CD14-positive monocyte (primary cell): ENCODE results near the gene INTS6. TPM values are rescaled to one million over a fixed set of nuclear protein-coding genes. Genes with fewer than 3 reads are reported as not detected.

Source experiments
- DNase-seq, 3 donors: peaks; one replicate each; pipeline ENCODE4 v3.0.0-alpha.2; 2011 to 2022
- H2AFZ ChIP-seq: 2 replicates; pipeline ENCODE4 v1.6.0; 2012; ENCODE audit warnings: mild to moderate bottlenecking, low read depth, low read length, inconsistent platforms; ENCODE audit not compliant: insufficient read depth, poor library complexity, severe bottlenecking
- H3K27ac ChIP-seq, 2 donors: 1 replicate in 1 of 2; 2 replicates in 1 of 2; pipeline ENCODE4 v1.5.1; 2012 to 2013; ENCODE audit warnings: low read length in 2 of 2, control low read depth in 1 of 2, inconsistent platforms in 1 of 2, low read depth in 1 of 2, mild to moderate bottlenecking in 1 of 2
- H3K27me3 ChIP-seq, 2 donors: one replicate each; pipeline versions ENCODE4 v1.6.0 to v1.6.1; 2011 to 2013; ENCODE audit warnings: low read length in 2 of 2; ENCODE audit not compliant: control insufficient read depth in 2 of 2, insufficient read depth in 2 of 2
- H3K36me3 ChIP-seq, 2 donors: replicated peaks in 1 of 2; 1 replicate in 1 of 2; 2 replicates in 1 of 2; pipeline versions ENCODE4 v1.5.1 to v1.6.1; 2012 to 2013; ENCODE audit warnings: low read length in 2 of 2, control low read depth in 1 of 2, inconsistent platforms in 1 of 2, mild to moderate bottlenecking in 1 of 2; ENCODE audit not compliant: insufficient read depth in 2 of 2, control insufficient read depth in 1 of 2
- H3K4me1 ChIP-seq, 2 donors: 1 replicate in 1 of 2; 2 replicates in 1 of 2; pipeline versions ENCODE4 v1.5.1 to v1.6.1; 2012 to 2013; ENCODE audit warnings: low read length in 2 of 2, control low read depth in 1 of 2, inconsistent platforms in 1 of 2, mild to moderate bottlenecking in 1 of 2, moderate library complexity in 1 of 2; ENCODE audit not compliant: insufficient read depth in 2 of 2, control insufficient read depth in 1 of 2
- H3K4me2 ChIP-seq: replicated peaks from 2 replicates; pipeline ENCODE3; 2012; ENCODE audit warnings: low read length, moderate library complexity, mild to moderate bottlenecking; ENCODE audit not compliant: poor library complexity, severe bottlenecking; ENCODE audit errors: extremely low read depth
- H3K4me3 ChIP-seq, 3 experiments: fragments of 200-600 bp in 1 of 3; sonication (generic) in 1 of 3; replicated peaks in 1 of 3; 1 replicate in 2 of 3; 2 replicates in 1 of 3; pipeline ENCODE4 v1.5.1; 2011 to 2013; ENCODE audit warnings: low read length in 3 of 3, mild to moderate bottlenecking in 3 of 3, control low read depth in 2 of 3, low read depth in 2 of 3, inconsistent platforms in 1 of 3, moderate library complexity in 1 of 3
- H3K79me2 ChIP-seq: 2 replicates; pipeline ENCODE4 v1.6.0; 2012; ENCODE audit warnings: mild to moderate bottlenecking, control low read depth, inconsistent platforms, low read length, moderate library complexity; ENCODE audit not compliant: insufficient read depth
- H3K9ac ChIP-seq: 2 replicates; pipeline ENCODE4 v1.6.0; 2017; ENCODE audit warnings: low read length, mild to moderate bottlenecking; ENCODE audit not compliant: insufficient read depth, poor library complexity, severe bottlenecking
- H3K9me3 ChIP-seq, 2 donors: replicated peaks in 1 of 2; 1 replicate in 1 of 2; 2 replicates in 1 of 2; pipeline versions ENCODE4 v1.5.1 to v1.6.1; 2012 to 2013; ENCODE audit warnings: low read length in 2 of 2, control low read depth in 1 of 2; ENCODE audit not compliant: control insufficient read depth in 1 of 2, insufficient read depth in 1 of 2
- H4K20me1 ChIP-seq: 2 replicates; pipeline ENCODE4 v1.6.0; 2012; ENCODE audit warnings: mild to moderate bottlenecking, low read length, control low read depth, moderate library complexity; ENCODE audit not compliant: insufficient read depth
- H3K27ac Mint-ChIP-seq, 7 donors: one replicate each; pipeline ENCODE4 v1.8.0; 2020; ENCODE audit warnings: mild to moderate bottlenecking in 7 of 7, mixed read lengths in 7 of 7, moderate library complexity in 6 of 7, inconsistent platforms in 2 of 7
- H3K27me3 Mint-ChIP-seq, 3 donors: one replicate each; pipeline ENCODE4 v1.8.0; 2021 to 2022; ENCODE audit warnings: low read depth in 3 of 3, mild to moderate bottlenecking in 3 of 3, mixed read lengths in 3 of 3, moderate library complexity in 3 of 3, inconsistent platforms in 1 of 3
- H3K36me3 Mint-ChIP-seq, 2 donors: one replicate each; pipeline ENCODE4 v1.8.0; 2020; ENCODE audit warnings: mixed read lengths in 2 of 2, inconsistent platforms in 1 of 2, mild to moderate bottlenecking in 1 of 2
- H3K4me1 Mint-ChIP-seq: one replicate; pipeline ENCODE4 v1.8.0; 2020; ENCODE audit warnings: mild to moderate bottlenecking, mixed read lengths
- H3K4me3 Mint-ChIP-seq, 2 donors: one replicate each; pipeline ENCODE4 v1.8.0; 2020; ENCODE audit warnings: mild to moderate bottlenecking in 2 of 2, mixed read lengths in 2 of 2, moderate library complexity in 1 of 2
- H3K9me3 Mint-ChIP-seq, 7 donors: one replicate each; pipeline ENCODE4 v1.8.0; 2020 to 2022; ENCODE audit warnings: mixed read lengths in 7 of 7, mild to moderate bottlenecking in 6 of 7, moderate library complexity in 6 of 7, inconsistent platforms in 2 of 7
- CTCF ChIP-seq: fragments of 200-600 bp; IDR thresholded peaks from one replicate; pipeline ENCODE4 v1.8.0; 2022; ENCODE audit warnings: antibody characterized with exemption, mild to moderate bottlenecking
- WGBS: methylation state at CpG from one replicate; pipeline ENCODE4 v1.1.5; 2013; ENCODE audit warnings: missing lambda C conversion rate; ENCODE audit not compliant: insufficient coverage; 5-methylcytosine and 5-hydroxymethylcytosine counted together
- intact Hi-C, 2 donors: fragments of 100-400 bp; cut with micrococcal nuclease; formaldehyde crosslinking; loops; one replicate each; pipeline versions ENCODE4 v1.15.0 to v1.15.1; 2023
- polyA plus RNA-seq, 3 donors: library from polyadenylated mRNA; depleted of rRNA in 1 of 3; unstranded in 2 of 3; stranded (reverse) in 1 of 3; fragments of 300-500 nt in 2 of 3; fragments of >200 nt in 1 of 3; fragmentation: Illumina TruSeq in 2 of 3; gene quantifications; 1 replicate in 2 of 3; 2 replicates in 1 of 3; pipeline ENCODE4 v1.2.3, GENCODE V29; 2012 to 2021

INTS6 gene
- polyA plus RNA-seq, 3 donors, result 10.8 to 13.2 (median 11.6) TPM

GRCh38 chr13:51347099-51347498 lies 105.7 kb downstream of the INTS6 start:
- Histone ChIP-seq H3K4me2 (no peak overlapping the region), H3K79me2 (no peaks in the 10 kb centered on the region), H3K27me3 (no peaks in the 10 kb centered on the region), H3K36me3 (no peaks in the 10 kb centered on the region), H3K9me3 (no peaks in the 10 kb centered on the region), H3K9ac (no peak overlapping the region), H4K20me1 (no peaks in the 10 kb centered on the region), H2AFZ (no peak overlapping the region), H3K4me1 (no peaks in the 10 kb centered on the region), H3K4me3 (no peak overlapping the region), H3K27ac (no peak overlapping the region)
- 97% methylated on average over 8 of the region's 9 CpGs for WGBS
- no peak overlapping the region for H3K4me3 Mint-ChIP-seq
- H3K36me3 Mint-ChIP-seq, result no peaks in the 10 kb centered on the region
- TF ChIP-seq CTCF, result no peak
- intact Hi-C loops, result no loop called here
- no peaks in the 10 kb centered on the region for H3K4me1 Mint-ChIP-seq
- peaks cover 1 to 4% (median 2%) of the 10 kb centered on the region in 3 donors for H3K27me3 Mint-ChIP-seq
- H3K9me3 Mint-ChIP-seq, result no peaks in the 10 kb centered on the region
- no peak for DNase-seq
- no peak overlapping the region for H3K27ac Mint-ChIP-seq

GRCh38 chr13:51346397-51346796 lies 106.4 kb downstream of the INTS6 start:
- Mint-ChIP-seq H3K9me3 (no peaks in the 10 kb centered on the region), H3K4me1 (peaks cover under 1% of the 10 kb centered on the region), H3K27ac (no peak overlapping the region), H3K4me3 (no peak overlapping the region), H3K27me3 (peaks cover 1 to 4% (median 2%) of the 10 kb centered on the region in 3 donors), H3K36me3 (no peaks in the 10 kb centered on the region)
- no peak for DNase-seq
- H3K4me1 ChIP-seq, result no peaks in the 10 kb centered on the region
- intact Hi-C loops, result no loop called here
- H3K9ac ChIP-seq, result no peak overlapping the region
- H3K36me3 ChIP-seq, result no peaks in the 10 kb centered on the region
- H4K20me1 ChIP-seq, result no peaks in the 10 kb centered on the region
- no peak overlapping the region for H3K4me2 ChIP-seq
- no peak for TF ChIP-seq CTCF
- no peak overlapping the region for H3K4me3 ChIP-seq
- no peaks in the 10 kb centered on the region for H3K27me3 ChIP-seq
- no peaks in the 10 kb centered on the region for H3K79me2 ChIP-seq
- no CpG with 5 or more reads among the region's 2 CpGs for WGBS
- no peak overlapping the region for H3K27ac ChIP-seq
- no peaks in the 10 kb centered on the region for H3K9me3 ChIP-seq
- H2AFZ ChIP-seq, result no peak overlapping the region
